Neural progenitor cell (in vitro differentiated cells): ENCODE data around the gene JPH3. TPM values are rescaled to one million over a fixed set of nuclear protein-coding genes. Genes with fewer than 3 reads are reported as not detected.

Source experiments
- DNase-seq: peaks from one replicate; pipeline ENCODE4 v3.0.0-alpha.2; 2016; ENCODE audit warnings: low spot score
- H2AFZ ChIP-seq: fragments of 200-600 bp; sonication (generic); replicated peaks from 2 replicates; pipeline ENCODE4 v1.6.1; 2016; ENCODE audit warnings: antibody characterized with exemption
- H3F3A ChIP-seq: fragments of 200-600 bp; sonication (generic); 2 replicates; pipeline ENCODE4 v1.6.1; 2016; ENCODE audit warnings: antibody characterized with exemption, low read depth
- H3K27ac ChIP-seq: fragments of 200-600 bp; sonication (generic); 2 replicates; pipeline ENCODE4 v1.5.1; 2016; ENCODE audit warnings: mild to moderate bottlenecking
- H3K27me3 ChIP-seq: fragments of 200-600 bp; sonication (generic); 2 replicates; pipeline ENCODE4 v1.6.1; 2016; ENCODE audit warnings: mild to moderate bottlenecking, moderate library complexity
- H3K36me3 ChIP-seq: fragments of 200-600 bp; sonication (generic); 2 replicates; pipeline ENCODE4 v1.5.1; 2016
- H3K4me1 ChIP-seq: fragments of 200-600 bp; sonication (generic); 2 replicates; pipeline ENCODE4 v1.6.1; 2016; ENCODE audit warnings: mixed run types
- H3K4me2 ChIP-seq: fragments of 200-600 bp; sonication (generic); 2 replicates; pipeline ENCODE4 v1.6.1; 2016
- H3K4me3 ChIP-seq: fragments of 200-600 bp; sonication (generic); 2 replicates; pipeline ENCODE4 v1.5.1; 2016
- H3K79me2 ChIP-seq: fragments of 200-600 bp; sonication (generic); 2 replicates; pipeline ENCODE4 v1.6.1; 2016; ENCODE audit warnings: low read depth
- H3K9ac ChIP-seq: fragments of 200-600 bp; sonication (generic); 2 replicates; pipeline ENCODE4 v1.6.1; 2016
- H3K9me3 ChIP-seq: fragments of 200-600 bp; sonication (generic); 2 replicates; pipeline ENCODE4 v1.5.1; 2016; ENCODE audit warnings: low read depth
- H4K20me1 ChIP-seq: fragments of 200-600 bp; sonication (generic); 2 replicates; pipeline ENCODE4 v1.6.1; 2016; ENCODE audit warnings: low read depth
- H3K27ac Mint-ChIP-seq: 3 replicates; pipeline ENCODE4 v1.8.0; 2021; ENCODE audit warnings: mixed read lengths
- H3K27me3 Mint-ChIP-seq: 2 replicates; pipeline ENCODE4 v1.8.0; 2022; ENCODE audit warnings: low read depth, mild to moderate bottlenecking, inconsistent platforms, moderate library complexity, mixed read lengths; ENCODE audit not compliant: insufficient read depth
- H3K36me3 Mint-ChIP-seq: 3 replicates; pipeline ENCODE4 v1.8.0; 2021; ENCODE audit warnings: mixed read lengths
- H3K4me1 Mint-ChIP-seq: 3 replicates; pipeline ENCODE4 v1.8.0; 2021; ENCODE audit warnings: mixed read lengths
- H3K4me3 Mint-ChIP-seq: 3 replicates; pipeline ENCODE4 v1.8.0; 2021; ENCODE audit warnings: mild to moderate bottlenecking, moderate library complexity, mixed read lengths
- H3K9me3 Mint-ChIP-seq: 3 replicates; pipeline ENCODE4 v1.8.0; 2020; ENCODE audit warnings: mixed read lengths
- CTCF ChIP-seq: fragments of 200-600 bp; sonication (generic); IDR thresholded peaks from 2 replicates; pipeline ENCODE4 v1.5.1; 2017; ENCODE audit warnings: antibody characterized with exemption, mild to moderate bottlenecking
- EZH2 ChIP-seq: fragments of 200-600 bp; sonication (generic); IDR thresholded peaks from 2 replicates; pipeline ENCODE4 v1.6.1; 2017; ENCODE audit warnings: antibody characterized with exemption, mild to moderate bottlenecking, moderate library complexity
- EZH2phosphoT487 ChIP-seq: fragments of 200-600 bp; sonication (generic); IDR thresholded peaks from 2 replicates; pipeline ENCODE4 v1.6.1; 2017; ENCODE audit warnings: antibody characterized with exemption
- total RNA-seq: library from RNA; depleted of rRNA; stranded (reverse); fragments of >200 nt; gene quantifications from 2 replicates; pipeline ENCODE4 v1.2.3, GENCODE V29; 2015; ENCODE audit warnings: low replicate concordance

JPH3 gene
- total RNA-seq, 1 donor from 2014 or later, result 7.1 TPM

- H3K4me1 Mint-ChIP-seq, result peaks cover 4% of the 10 kb centered on the region
Measured at GRCh38 chr16:87733190-87733589, 130.9 kb downstream of the JPH3 start.

GRCh38 chr16:87734644-87735043 lies 132.3 kb downstream of the JPH3 start:
- no peaks in the 10 kb centered on the region for H3K36me3 ChIP-seq
- H3K27me3 Mint-ChIP-seq, result no peaks in the 10 kb centered on the region
- TF ChIP-seq CTCF (no peak), EZH2phosphoT487 (no peak), EZH2 (no peak)
- H4K20me1 ChIP-seq, result peaks cover 6% of the 10 kb centered on the region
- H3K36me3 Mint-ChIP-seq, result peaks cover 10% of the 10 kb centered on the region
- H3K9ac ChIP-seq, result no peak overlapping the region
- no peak overlapping the region for H3K27ac ChIP-seq
- peaks cover 29% of the 10 kb centered on the region for H3K79me2 ChIP-seq
- no peak for DNase-seq
- H3K4me3 ChIP-seq, result no peak overlapping the region
- no peak overlapping the region for H3K4me2 ChIP-seq
- no peaks in the 10 kb centered on the region for H3F3A ChIP-seq
- H3K9me3 Mint-ChIP-seq, result no peaks in the 10 kb centered on the region
- no peaks in the 10 kb centered on the region for H3K9me3 ChIP-seq
- no peak overlapping the region for H3K27ac Mint-ChIP-seq
- peaks cover 4% of the 10 kb centered on the region for H3K4me1 Mint-ChIP-seq
- no peaks in the 10 kb centered on the region for H3K4me1 ChIP-seq
- H3K27me3 ChIP-seq, result no peaks in the 10 kb centered on the region
- H3K4me3 Mint-ChIP-seq, result no peak overlapping the region
- no peak overlapping the region for H2AFZ ChIP-seq

More at GRCh38 chr16:87733190-87733589, 130.9 kb downstream of the JPH3 start:
- DNase-seq, result no peak
- no peak overlapping the region for H3K9ac ChIP-seq
- peaks cover 18% of the 10 kb centered on the region for H3K36me3 Mint-ChIP-seq
- no peak overlapping the region for H3K27ac Mint-ChIP-seq
- peaks cover 29% of the 10 kb centered on the region for H3K79me2 ChIP-seq
- H3K4me3 ChIP-seq, result no peak overlapping the region
- H4K20me1 ChIP-seq, result peaks cover 6% of the 10 kb centered on the region
- H3K9me3 ChIP-seq, result no peaks in the 10 kb centered on the region
- no peaks in the 10 kb centered on the region for H3K27me3 Mint-ChIP-seq
- no peak overlapping the region for H2AFZ ChIP-seq
- no peaks in the 10 kb centered on the region for H3K36me3 ChIP-seq
- no peak overlapping the region for H3K4me3 Mint-ChIP-seq
- H3K4me2 ChIP-seq, result no peak overlapping the region
- no peaks in the 10 kb centered on the region for H3K27me3 ChIP-seq
- H3K4me1 ChIP-seq, result no peaks in the 10 kb centered on the region
- H3K27ac ChIP-seq, result no peak overlapping the region
- TF ChIP-seq CTCF (no peak), EZH2 (no peak), EZH2phosphoT487 (no peak)
- no peaks in the 10 kb centered on the region for H3K9me3 Mint-ChIP-seq
- no peaks in the 10 kb centered on the region for H3F3A ChIP-seq

- no peaks in the 10 kb centered on the region for H3K27me3 ChIP-seq
- no peak for DNase-seq
- H3K9ac ChIP-seq, result no peak overlapping the region
- H3K4me2 ChIP-seq, result no peak overlapping the region
- no peaks in the 10 kb centered on the region for H3F3A ChIP-seq
- no peaks in the 10 kb centered on the region for H3K9me3 ChIP-seq
- TF ChIP-seq CTCF (no peak), EZH2 (no peak), EZH2phosphoT487 (no peak)
- no peaks in the 10 kb centered on the region for H3K4me1 ChIP-seq
- peaks cover 6% of the 10 kb centered on the region for H4K20me1 ChIP-seq
- H3K9me3 Mint-ChIP-seq, result no peaks in the 10 kb centered on the region
- peaks cover 4% of the 10 kb centered on the region for H3K4me1 Mint-ChIP-seq
- no peaks in the 10 kb centered on the region for H3K27me3 Mint-ChIP-seq
- no peak overlapping the region for H3K4me3 Mint-ChIP-seq
- H3K27ac Mint-ChIP-seq, result no peak overlapping the region
- no peak overlapping the region for H3K4me3 ChIP-seq
- H3K79me2 ChIP-seq, result peaks cover 34% of the 10 kb centered on the region
- H3K36me3 Mint-ChIP-seq, result peaks cover 5% of the 10 kb centered on the region
- H3K27ac ChIP-seq, result no peak overlapping the region
- H3K36me3 ChIP-seq, result no peaks in the 10 kb centered on the region
- no peak overlapping the region for H2AFZ ChIP-seq
Measured at GRCh38 chr16:87735270-87736007, 133.1 kb downstream of the JPH3 start.
